Neuronal stem cell (in vitro differentiated cells): ENCODE results near the gene ZKSCAN7. TPM values are rescaled to one million over a fixed set of nuclear protein-coding genes. Genes with fewer than 3 reads are reported as not detected.

Source experiments
- DNase-seq: peaks from one replicate; pipeline ENCODE4 v3.0.0-alpha.2; 2013; ENCODE audit warnings: low spot score
- H2AFZ ChIP-seq: one replicate; pipeline ENCODE4 v1.6.1; 2013; ENCODE audit warnings: mild to moderate bottlenecking, low read length, inconsistent platforms
- H2AK5ac ChIP-seq: 2 replicates; pipeline ENCODE4 v1.6.1; 2013; ENCODE audit warnings: low read depth, mild to moderate bottlenecking, inconsistent platforms, low read length, moderate library complexity, mixed read lengths
- H2BK120ac ChIP-seq: 2 replicates; pipeline ENCODE4 v1.6.1; 2013; ENCODE audit warnings: low read depth, mild to moderate bottlenecking, inconsistent platforms, low read length, moderate library complexity, mixed read lengths
- H2BK12ac ChIP-seq: one replicate; pipeline ENCODE4 v1.6.1; 2013; ENCODE audit warnings: low read length, inconsistent platforms
- H2BK15ac ChIP-seq: 2 replicates; pipeline ENCODE4 v1.6.1; 2013; ENCODE audit warnings: mild to moderate bottlenecking, low read length, inconsistent platforms, mixed read lengths
- H2BK5ac ChIP-seq: one replicate; pipeline ENCODE4 v1.6.1; 2013; ENCODE audit warnings: inconsistent platforms, mild to moderate bottlenecking, low read length, moderate library complexity
- H3K14ac ChIP-seq: one replicate; pipeline ENCODE4 v1.6.1; 2013; ENCODE audit warnings: low read length, inconsistent platforms
- H3K18ac ChIP-seq: 2 replicates; pipeline ENCODE4 v1.6.1; 2013; ENCODE audit warnings: low read length, inconsistent platforms
- H3K23ac ChIP-seq: 2 replicates; pipeline ENCODE4 v1.6.1; 2013; ENCODE audit warnings: low read depth, mild to moderate bottlenecking, mixed read lengths, low read length, inconsistent platforms; ENCODE audit not compliant: poor library complexity
- H3K27ac ChIP-seq: replicated peaks from 3 replicates; pipeline ENCODE4 v1.5.1; 2013; ENCODE audit warnings: low read length, inconsistent platforms
- H3K27me3 ChIP-seq, 3 experiments: 2 replicates each; pipeline ENCODE4 v1.6.1; 2013; ENCODE audit warnings: low read length in 3 of 3, mild to moderate bottlenecking in 2 of 3, inconsistent platforms in 1 of 3, low read depth in 1 of 3, mixed read lengths in 1 of 3, moderate library complexity in 1 of 3; ENCODE audit not compliant: control insufficient read depth in 3 of 3, insufficient read depth in 3 of 3
- H3K36me3 ChIP-seq, 2 donors: replicated peaks in 1 of 2; 2 replicates each; pipeline ENCODE4 v1.6.1; 2013; ENCODE audit warnings: low read length in 2 of 2; ENCODE audit not compliant: control insufficient read depth in 2 of 2, insufficient read depth in 2 of 2
- H3K4ac ChIP-seq: 2 replicates; pipeline ENCODE4 v1.6.1; 2013; ENCODE audit warnings: inconsistent platforms, mild to moderate bottlenecking, low read length, moderate library complexity
- H3K4me1 ChIP-seq, 2 donors: 1 replicate in 1 of 2; 2 replicates in 1 of 2; pipeline ENCODE4 v1.6.1; 2013; ENCODE audit warnings: low read length in 2 of 2, low read depth in 1 of 2; ENCODE audit not compliant: control insufficient read depth in 2 of 2, insufficient read depth in 1 of 2
- H3K4me2 ChIP-seq: one replicate; pipeline ENCODE4 v1.6.1; 2013; ENCODE audit warnings: mild to moderate bottlenecking, low read length, inconsistent platforms; ENCODE audit not compliant: insufficient read depth, poor library complexity, severe bottlenecking
- H3K4me3 ChIP-seq, 2 donors: 2 replicates each; pipeline ENCODE4 v1.5.1; 2013; ENCODE audit warnings: low read length in 2 of 2, mild to moderate bottlenecking in 2 of 2, inconsistent platforms in 1 of 2, moderate library complexity in 1 of 2
- H3K79me1 ChIP-seq: one replicate; pipeline ENCODE4 v1.6.1; 2013; ENCODE audit warnings: low read depth, mild to moderate bottlenecking, inconsistent platforms, low read length, moderate library complexity
- H3K9ac ChIP-seq: one replicate; pipeline ENCODE4 v1.6.1; 2013; ENCODE audit warnings: mild to moderate bottlenecking, low read depth, low read length, inconsistent platforms; ENCODE audit not compliant: poor library complexity
- H3K9me3 ChIP-seq, 2 donors: replicated peaks in 1 of 2; 2 replicates each; pipeline versions ENCODE3 to v1.6.1; 2013; ENCODE audit warnings: low read length in 2 of 2, mild to moderate bottlenecking in 2 of 2, inconsistent platforms in 1 of 2, low read depth in 1 of 2, mixed read lengths in 1 of 2, moderate library complexity in 1 of 2; ENCODE audit not compliant: control insufficient read depth in 2 of 2, insufficient read depth in 1 of 2
- H4K8ac ChIP-seq: one replicate; pipeline ENCODE4 v1.6.1; 2013; ENCODE audit warnings: low read depth, mild to moderate bottlenecking, inconsistent platforms, low read length, moderate library complexity
- H4K91ac ChIP-seq: one replicate; pipeline ENCODE4 v1.6.1; 2013; ENCODE audit warnings: low read length, low read depth, mild to moderate bottlenecking, inconsistent platforms; ENCODE audit not compliant: poor library complexity
- WGBS, 2 donors: extraction: QIAGEN DNeasy Blood & Tissue Kit; methylation state at CpG; one replicate each; pipeline ENCODE4 v1.1.7; 2013; ENCODE audit warnings: missing lambda C conversion rate in 2 of 2, mixed read lengths in 1 of 2; ENCODE audit not compliant: insufficient read length in 2 of 2, insufficient replicate concordance in 1 of 2; ENCODE audit errors: extremely low coverage in 2 of 2; 5-methylcytosine and 5-hydroxymethylcytosine counted together
- polyA plus RNA-seq, 2 experiments: library from polyadenylated mRNA; stranded (reverse); fragments of 200-250 nt; gene quantifications; one replicate each; pipeline ENCODE4 v1.2.3, GENCODE V29; 2013

The ZKSCAN7 gene
- polyA plus RNA-seq (2013, experiment 1 of 2): 7.2 TPM
- 7.6 TPM for polyA plus RNA-seq (2013, experiment 2 of 2)

- H3K4me3 ChIP-seq: peak within 1 kb of the TSS; percentile 82 to 90
- no peak within 1 kb of the TSS for H3K23ac ChIP-seq
- H4K8ac ChIP-seq: peak within 1 kb of the TSS; percentile 33
- H3K79me1 ChIP-seq: no peaks in the 10 kb centered on the region
- H3K36me3 ChIP-seq: peaks cover 13 to 34% of the 10 kb centered on the region in 2 donors
- peaks cover 0 to 23% (median 6%) of the 10 kb centered on the region in 3 experiments for H3K27me3 ChIP-seq
- peaks cover under 1 to 40% of the 10 kb centered on the region in 2 donors for H3K9me3 ChIP-seq
- no peak within 1 kb of the TSS for H2BK15ac ChIP-seq
- H2BK12ac ChIP-seq: no peak within 1 kb of the TSS
- no peak within 1 kb of the TSS for H2BK5ac ChIP-seq
- peak; percentile 44 for DNase-seq
- no peak within 1 kb of the TSS for H3K14ac ChIP-seq
- H3K4ac ChIP-seq: no peak within 1 kb of the TSS
- peak within 1 kb of the TSS; percentile 64 for H3K4me2 ChIP-seq
- peaks cover 3 to 6% of the 10 kb centered on the region in 2 donors for H3K4me1 ChIP-seq
- peak within 1 kb of the TSS; percentile 86 for H3K18ac ChIP-seq
- WGBS, 2 donors: no CpG with 5 or more reads among the region's 68 CpGs
- peak within 1 kb of the TSS; percentile 99 for H2AFZ ChIP-seq
- no peak within 1 kb of the TSS for H2BK120ac ChIP-seq
- H3K9ac ChIP-seq: peak within 1 kb of the TSS; percentile 97
- H2AK5ac ChIP-seq: no peak within 1 kb of the TSS
- H4K91ac ChIP-seq: no peak within 1 kb of the TSS
- no peak within 1 kb of the TSS for H3K27ac ChIP-seq
These were observed at the start of gene ZKSCAN7 for GRCh38 chr3:44554626-44555592. TSS of gene ZKSCAN7 (plus strand) at chr3:44555193. CDS start at chr3:44557048, 1,855 bp downstream.

GRCh38 chr3:44506556-44506955, 48.4 kb upstream of the ZKSCAN7 start:
- Histone ChIP-seq H3K27me3 (no peaks in the 10 kb centered on the region), H3K36me3 (peaks cover 9 to 35% of the 10 kb centered on the region in 2 donors), H2AK5ac (no peak overlapping the region), H3K4me2 (no peak overlapping the region), H3K4me1 (peaks cover 0 to 6% of the 10 kb centered on the region in 2 donors), H3K79me1 (peaks cover 3% of the 10 kb centered on the region), H3K23ac (no peak overlapping the region), H2BK12ac (no peak overlapping the region), H3K4ac (no peak overlapping the region), H3K18ac (no peak overlapping the region), H2BK5ac (no peak overlapping the region), H2AFZ (no peak overlapping the region), H2BK15ac (no peak overlapping the region), H3K9ac (no peak overlapping the region), H4K91ac (no peak overlapping the region), H3K14ac (no peak overlapping the region), H3K4me3 (no peak overlapping the region), H4K8ac (no peak overlapping the region), H3K27ac (no peak overlapping the region), H2BK120ac (no peak overlapping the region), H3K9me3 (peaks cover 12 to 48% of the 10 kb centered on the region in 2 donors)
- WGBS, 2 donors: no CpG with 5 or more reads among the region's 3 CpGs
- DNase-seq: no peak

GRCh38 chr3:44506961-44507360, 48.0 kb upstream of the ZKSCAN7 start:
- H3K14ac ChIP-seq: no peak overlapping the region
- no peak overlapping the region for H2BK5ac ChIP-seq
- peaks cover 0 to 6% of the 10 kb centered on the region in 2 donors for H3K4me1 ChIP-seq
- H2BK120ac ChIP-seq: no peak overlapping the region
- H3K4me2 ChIP-seq: no peak overlapping the region
- H4K91ac ChIP-seq: no peak overlapping the region
- H3K36me3 ChIP-seq: peaks cover 5 to 30% of the 10 kb centered on the region in 2 donors
- H3K4me3 ChIP-seq: no peak overlapping the region
- no peak overlapping the region for H4K8ac ChIP-seq
- no peak overlapping the region for H2BK15ac ChIP-seq
- no peak for DNase-seq
- H3K79me1 ChIP-seq: peaks cover 2% of the 10 kb centered on the region
- no peak overlapping the region for H3K4ac ChIP-seq
- no peak overlapping the region for H2BK12ac ChIP-seq
- H3K27me3 ChIP-seq: no peaks in the 10 kb centered on the region
- no peak overlapping the region for H2AK5ac ChIP-seq
- H3K27ac ChIP-seq: no peak overlapping the region
- H3K18ac ChIP-seq: no peak overlapping the region
- H3K9ac ChIP-seq: no peak overlapping the region
- peaks cover 7 to 44% of the 10 kb centered on the region in 2 donors for H3K9me3 ChIP-seq
- H2AFZ ChIP-seq: no peak overlapping the region
- H3K23ac ChIP-seq: no peak overlapping the region
- no CpG with 5 or more reads among the region's 5 CpGs for WGBS, 2 donors

- Histone ChIP-seq H2BK120ac (no peak overlapping the region), H3K9ac (no peak overlapping the region), H3K27me3 (no peaks in the 10 kb centered on the region), H4K91ac (no peak overlapping the region), H4K8ac (no peak overlapping the region), H3K14ac (no peak overlapping the region), H3K4me2 (peak overlapping the region; percentile 58), H2BK5ac (no peak overlapping the region), H2AK5ac (no peak overlapping the region), H3K4me3 (peak overlapping the region; percentile 70 to 78), H3K79me1 (peaks cover 2% of the 10 kb centered on the region), H3K4ac (no peak overlapping the region), H2AFZ (no peak overlapping the region), H3K18ac (no peak overlapping the region), H3K23ac (no peak overlapping the region), H2BK15ac (no peak overlapping the region), H3K4me1 (peaks cover 0 to 6% of the 10 kb centered on the region in 2 donors), H3K9me3 (peaks cover 2 to 26% of the 10 kb centered on the region in 2 donors), H2BK12ac (no peak overlapping the region), H3K36me3 (peaks cover 2 to 23% of the 10 kb centered on the region in 2 donors), H3K27ac (no peak overlapping the region)
- no CpG with 5 or more reads among the region's 2 CpGs for WGBS, 2 donors
- DNase-seq: peak; percentile 17
These were observed 45.5 kb upstream of the ZKSCAN7 start for GRCh38 chr3:44509393-44509921.
